GM19238 (cell line): ENCODE data around the gene ZNF205.

Experiments
- DNase-seq: peaks from one replicate; pipeline ENCODE4 v3.0.0; 2011; ENCODE audit warnings: low spot score; ENCODE audit not compliant: insufficient read length

Gene ZNF205

GRCh38 chr16:3084969-3085670, 27.3 kb upstream of the ZNF205 start:
- no peak for DNase-seq

- no peak for DNase-seq
Measured at GRCh38 chr16:3085868-3086595, 26.4 kb upstream of the ZNF205 start.

GRCh38 chr16:3086596-3087242, 25.7 kb upstream of the ZNF205 start:
- no peak for DNase-seq

GRCh38 chr16:3087243-3088235, 24.8 kb upstream of the ZNF205 start:
- no peak for DNase-seq

- DNase-seq, result no peak
Measured at GRCh38 chr16:3088450-3088849, 23.9 kb upstream of the ZNF205 start.

- no peak for DNase-seq
Measured at GRCh38 chr16:3088925-3089716, 23.3 kb upstream of the ZNF205 start.

- DNase-seq, result no peak
Measured at GRCh38 chr16:3089717-3090592, 22.4 kb upstream of the ZNF205 start.

- DNase-seq, result no peak
Measured at GRCh38 chr16:3091551-3091950, 20.8 kb upstream of the ZNF205 start.

- DNase-seq, result no peak
Measured at GRCh38 chr16:3092501-3092941, 19.9 kb upstream of the ZNF205 start.

GRCh38 chr16:3094289-3095027, 17.9 kb upstream of the ZNF205 start:
- DNase-seq, result no peak

- DNase-seq, result peak; percentile 87
Measured at GRCh38 chr16:3095869-3096268, 16.5 kb upstream of the ZNF205 start.

GRCh38 chr16:3096362-3096761, 16.0 kb upstream of the ZNF205 start:
- no peak for DNase-seq

GRCh38 chr16:3097266-3097665, 15.1 kb upstream of the ZNF205 start:
- DNase-seq, result no peak

- no peak for DNase-seq
Measured at GRCh38 chr16:3098459-3099394, 13.7 kb upstream of the ZNF205 start, which contains the start of gene ZSCAN10. ZSCAN10 (minus strand) TSS chr16:3099294; CDS start chr16:3092937, 6,357 bp downstream.

- DNase-seq, result no peak
Measured at GRCh38 chr16:3099395-3099731, 13.0 kb upstream of the ZNF205 start.

- peak; percentile 93 for DNase-seq
Measured at GRCh38 chr16:3099732-3100499, 12.5 kb upstream of the ZNF205 start.
